COLO829 (cell line): ENCODE results near the gene BICDL2.

Experiments used
- DNase-seq: peaks from one replicate; pipeline ENCODE4 v3.0.0; 2012; ENCODE audit warnings: low spot score

Gene BICDL2

DNA sequence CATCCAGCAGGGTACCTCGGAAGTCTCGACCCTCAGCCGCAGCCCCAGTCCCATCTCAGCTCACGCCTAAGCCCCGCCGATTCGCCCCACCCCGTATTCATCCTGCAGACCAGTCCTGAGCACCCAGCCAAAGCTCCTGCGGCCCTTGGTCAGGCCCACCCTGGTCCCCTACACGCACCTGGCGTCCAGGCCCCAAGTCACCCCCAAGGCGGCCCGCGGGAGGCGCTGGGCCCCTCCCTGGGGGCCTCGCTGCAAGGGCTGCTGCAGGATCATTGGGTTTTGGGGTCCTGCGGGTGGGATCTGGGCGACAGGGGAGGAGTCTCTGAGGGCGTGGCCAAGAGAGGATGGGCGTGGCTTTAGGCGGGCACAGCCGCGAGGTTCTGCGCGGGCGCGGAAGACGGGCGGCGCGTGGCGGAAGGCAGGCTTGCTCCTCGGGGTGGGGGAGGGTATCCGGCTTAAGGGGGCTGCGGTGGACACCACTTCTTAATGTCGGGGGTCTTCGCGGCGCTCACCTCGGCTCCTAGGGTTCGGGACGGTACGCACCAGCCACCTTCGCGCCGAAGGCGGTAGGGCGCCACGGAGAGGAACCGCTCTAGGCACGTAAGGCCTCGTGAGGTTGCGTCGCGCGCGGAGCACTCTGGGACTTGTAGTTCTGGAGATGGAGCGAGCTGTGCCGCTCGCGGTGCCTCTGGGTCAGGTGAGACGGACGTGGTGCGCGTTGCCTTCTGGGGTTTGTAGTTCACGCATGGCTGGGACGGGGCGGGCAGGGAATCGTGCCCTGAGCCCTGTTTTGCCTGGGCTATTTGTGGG is 12.9 kb downstream of the BICDL2 start, which contains the start of the genes HCFC1R1 and THOC6:
Gene HCFC1R1, minus strand, starts transcription at position 274 of the 810 bp plus-strand sequence. Its CDS starts 1 bp downstream, at position 273.
Gene THOC6, plus strand, starts transcription at position 367 of the 810 bp plus-strand sequence. Its CDS starts 292 bp downstream, at position 659.
- DNase-seq: peak; percentile 90

DNA sequence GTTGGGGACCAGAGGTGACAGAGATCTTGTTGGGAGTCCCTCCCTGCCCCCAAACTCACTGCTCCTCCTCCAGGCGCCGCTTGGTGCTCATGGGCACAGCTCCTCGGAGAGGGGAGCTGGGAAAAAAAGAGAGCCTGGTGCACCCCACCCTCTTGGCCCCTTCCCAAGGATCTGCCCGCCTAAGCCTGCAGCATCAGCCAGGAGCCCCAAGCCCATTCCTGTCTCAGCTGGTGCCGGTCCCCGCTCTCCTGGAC is 13.4 kb downstream of the BICDL2 start:
- no peak for DNase-seq

DNA sequence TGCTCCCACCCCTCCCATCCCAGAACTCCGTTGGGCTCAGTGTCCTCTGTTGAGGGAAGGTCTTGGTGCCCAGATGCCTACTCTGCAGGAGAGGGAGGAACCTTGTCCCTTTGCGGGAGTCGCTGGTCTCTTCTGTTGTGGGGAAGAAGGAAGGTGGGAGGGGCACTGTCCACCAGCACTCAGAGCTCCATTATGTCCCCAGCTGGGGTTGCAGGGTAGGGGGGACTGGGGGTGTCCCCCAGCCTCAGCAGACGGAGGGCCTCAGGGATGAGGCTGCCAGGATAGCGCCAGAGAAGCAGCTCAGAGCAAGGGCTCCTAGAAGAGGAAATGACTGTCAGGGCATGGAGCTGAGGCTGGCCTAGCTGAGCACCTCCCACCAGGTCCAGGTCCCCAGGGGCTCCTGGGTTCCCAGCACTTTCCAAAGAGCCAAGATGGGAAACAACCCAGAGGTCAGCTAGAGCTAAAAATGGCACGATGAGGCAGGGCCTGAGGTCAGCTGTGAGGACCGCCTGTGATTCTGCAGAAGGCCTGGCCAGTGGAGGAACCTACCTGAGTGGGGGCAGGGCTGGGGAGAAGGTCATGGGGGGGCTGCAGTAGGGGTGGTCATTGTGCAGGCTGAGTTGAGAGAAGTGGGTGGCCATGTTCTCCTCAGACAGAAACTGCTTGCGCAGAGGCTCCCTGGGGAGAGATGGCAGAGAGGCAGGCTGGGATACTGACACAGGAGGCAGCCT is 13.9 kb downstream of the BICDL2 start:
- no peak for DNase-seq

DNA sequence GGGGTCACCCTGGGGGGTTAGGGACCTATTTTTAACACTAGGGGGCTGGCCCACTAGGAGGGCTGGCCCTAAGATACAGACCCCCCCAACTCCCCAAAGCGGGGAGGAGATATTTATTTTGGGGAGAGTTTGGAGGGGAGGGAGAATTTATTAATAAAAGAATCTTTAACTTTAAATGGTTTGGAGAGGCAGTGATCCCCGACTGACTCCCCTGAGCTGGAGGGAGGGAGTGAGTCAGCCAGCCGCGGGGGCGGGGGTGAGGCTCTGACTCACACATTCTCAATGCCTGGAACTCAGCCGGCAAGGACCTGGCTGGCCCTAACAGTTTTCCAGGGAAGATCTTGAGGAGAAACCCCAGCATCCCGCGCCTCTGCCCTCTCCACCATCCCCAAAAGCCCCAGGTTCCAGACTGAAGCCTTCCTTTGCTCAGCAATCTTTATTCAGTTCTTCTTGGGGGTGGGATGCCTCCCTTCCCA is 14.5 kb downstream of the BICDL2 start:
- DNase-seq: peak; percentile 94

DNA sequence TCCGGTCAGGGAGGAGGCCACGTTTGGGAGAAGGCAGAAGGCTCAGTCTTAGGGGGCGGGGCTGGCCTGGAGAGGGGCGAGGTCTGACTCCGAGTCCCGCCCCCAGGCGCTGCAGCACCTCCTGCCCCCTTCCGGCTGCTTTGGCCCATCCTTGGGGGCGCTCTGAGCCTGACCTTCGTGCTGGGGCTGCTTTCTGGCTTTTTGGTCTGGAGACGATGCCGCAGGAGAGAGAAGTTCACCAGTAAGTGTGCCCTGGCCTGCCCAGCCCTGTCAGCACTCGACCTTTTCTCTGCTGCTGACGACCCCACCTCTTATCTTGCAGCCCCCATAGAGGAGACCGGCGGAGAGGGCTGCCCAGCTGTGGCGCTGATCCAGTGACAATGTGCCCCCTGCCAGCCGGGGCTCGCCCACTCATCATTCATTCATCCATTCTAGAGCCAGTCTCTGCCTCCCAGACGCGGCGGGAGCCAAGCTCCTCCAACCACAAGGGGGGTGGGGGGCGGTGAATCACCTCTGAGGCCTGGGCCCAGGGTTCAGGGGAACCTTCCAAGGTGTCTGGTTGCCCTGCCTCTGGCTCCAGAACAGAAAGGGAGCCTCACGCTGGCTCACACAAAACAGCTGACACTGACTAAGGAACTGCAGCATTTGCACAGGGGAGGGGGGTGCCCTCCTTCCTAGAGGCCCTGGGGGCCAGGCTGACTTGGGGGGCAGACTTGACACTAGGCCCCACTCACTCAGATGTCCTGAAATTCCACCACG is 15.1 kb downstream of the BICDL2 start:
- DNase-seq: peak; percentile 71

DNA sequence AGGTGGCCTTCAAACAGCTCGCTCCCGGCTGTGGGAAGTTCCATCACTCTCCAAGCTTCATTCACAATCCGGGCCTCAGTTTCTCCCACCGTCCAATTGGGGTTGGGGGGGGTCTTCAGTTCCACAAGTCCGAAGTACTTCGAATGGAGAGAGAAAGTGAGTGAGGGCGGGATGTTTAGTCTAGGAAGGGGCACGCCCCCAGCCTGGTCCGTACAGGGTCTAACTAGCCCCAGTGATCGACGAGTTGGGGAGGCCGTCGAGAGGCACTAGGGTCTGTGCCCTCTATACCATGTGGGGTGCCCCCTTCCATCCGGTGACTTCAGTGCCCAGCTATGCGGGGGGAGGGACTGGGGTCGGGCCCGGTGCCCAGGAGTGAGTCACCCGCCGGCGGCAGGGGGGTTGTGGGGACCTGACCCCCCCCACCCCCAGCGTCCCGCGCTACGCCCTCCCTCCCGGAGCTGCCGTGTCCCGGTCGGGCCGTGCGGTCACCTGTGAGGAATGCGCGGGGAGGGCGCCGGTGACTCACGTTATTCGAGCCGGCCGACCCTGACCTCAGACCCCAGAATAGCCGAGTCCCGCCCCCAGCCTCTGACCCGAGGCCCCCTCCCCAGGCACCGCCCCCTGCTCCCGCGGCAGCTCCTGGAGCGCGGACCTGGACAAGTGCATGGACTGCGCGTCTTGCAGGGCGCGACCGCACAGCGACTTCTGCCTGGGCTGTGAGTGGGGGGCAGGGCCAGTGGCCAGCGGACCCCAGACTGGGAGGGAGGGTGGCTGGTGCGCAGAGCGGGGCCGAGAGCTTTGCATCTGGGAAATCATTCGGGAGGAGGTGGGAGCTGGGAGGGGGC is 15.9 kb downstream of the BICDL2 start:
- DNase-seq: no peak

DNA sequence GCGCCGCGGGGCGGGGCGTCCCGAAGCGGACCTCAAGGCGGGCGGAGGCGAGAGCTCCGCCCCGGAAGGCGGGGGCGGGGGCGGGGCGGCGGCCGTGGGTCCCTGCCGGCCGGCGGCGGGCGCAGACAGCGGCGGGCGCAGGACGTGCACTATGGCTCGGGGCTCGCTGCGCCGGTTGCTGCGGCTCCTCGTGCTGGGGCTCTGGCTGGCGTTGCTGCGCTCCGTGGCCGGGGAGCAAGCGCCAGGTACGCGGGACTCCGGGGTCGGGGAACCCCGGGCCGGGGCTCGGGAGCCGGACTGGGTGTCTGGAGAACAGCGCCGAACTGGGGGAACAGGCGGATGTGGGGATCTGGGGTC is 16.5 kb downstream of the BICDL2 start, which contains the start of gene TNFRSF12A:
Gene TNFRSF12A, plus strand, starts transcription at position 122 of the 357 bp plus-strand sequence. Its CDS starts 30 bp downstream, at position 152.
- peak; percentile 77 for DNase-seq

DNA sequence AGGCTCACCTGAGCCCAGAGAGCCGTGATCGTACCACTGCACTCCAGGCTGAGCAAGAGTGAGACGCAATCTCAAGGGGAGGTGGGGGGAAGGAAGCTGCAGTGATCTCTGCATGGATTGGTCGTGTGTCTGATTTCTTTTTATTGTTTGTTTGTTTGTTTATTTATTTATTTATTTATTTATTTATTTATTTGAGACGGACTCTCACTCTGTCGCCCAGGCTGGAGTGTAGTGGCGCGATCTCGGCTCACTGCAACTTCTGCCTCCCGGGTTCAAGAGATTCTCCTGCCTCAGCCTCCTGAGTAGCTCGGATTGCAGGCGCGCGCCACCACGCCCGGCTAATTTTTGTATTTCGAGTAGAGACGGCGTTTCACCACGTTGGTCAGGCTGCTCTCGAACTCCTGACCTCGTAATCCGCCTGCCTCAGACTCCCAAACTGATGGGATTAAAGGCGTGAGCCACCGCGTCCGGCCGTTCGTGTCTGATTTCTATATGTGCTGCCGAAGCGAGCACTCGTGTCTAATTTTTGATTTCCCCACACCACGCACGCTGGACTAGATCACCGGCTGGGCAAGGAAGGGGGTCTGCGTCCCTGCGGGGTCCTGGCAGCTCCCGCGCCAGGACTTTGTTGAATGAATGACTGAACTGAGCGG is 17.0 kb downstream of the BICDL2 start:
- no peak for DNase-seq

DNA sequence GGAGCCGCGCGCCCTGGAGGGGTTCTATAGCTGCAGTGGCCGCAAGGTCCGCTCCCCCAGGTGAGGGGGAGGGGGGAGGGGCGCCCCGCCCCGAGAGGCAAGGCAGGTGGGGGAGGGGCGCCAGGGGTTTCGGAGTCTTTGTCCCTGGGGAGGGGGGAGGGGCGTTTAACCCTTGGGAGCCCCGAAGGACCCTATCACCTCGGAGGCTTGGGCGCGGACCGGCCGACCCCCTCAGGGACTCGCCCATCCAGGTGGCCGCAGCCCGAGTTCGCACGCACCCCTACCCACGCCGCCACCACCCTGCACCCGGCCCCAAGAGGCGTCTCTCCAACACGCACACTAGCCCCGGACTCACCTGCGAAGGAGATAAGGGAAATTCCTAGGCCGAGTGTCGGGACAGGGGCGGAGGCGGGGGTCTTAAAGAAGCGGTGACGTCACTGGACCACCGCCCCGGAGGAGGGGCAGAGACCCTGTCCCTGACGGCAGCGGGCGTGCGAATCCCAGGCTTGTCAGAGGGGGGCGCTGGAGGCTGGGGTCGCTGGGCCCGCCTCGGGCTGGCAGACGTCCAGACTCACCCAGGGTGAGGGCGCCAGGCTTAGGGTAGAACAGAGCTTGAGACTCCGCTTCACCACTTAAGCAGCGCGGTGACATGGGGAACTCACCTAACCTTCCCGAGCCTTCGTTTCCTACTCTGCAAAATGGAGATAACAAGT is 18.8 kb downstream of the BICDL2 start, which contains the start of gene CLDN6:
Gene CLDN6, minus strand, starts transcription at position 390 of the 713 bp plus-strand sequence. CDS start 2,162 bp downstream, outside the sequence.
- DNase-seq: no peak

DNA sequence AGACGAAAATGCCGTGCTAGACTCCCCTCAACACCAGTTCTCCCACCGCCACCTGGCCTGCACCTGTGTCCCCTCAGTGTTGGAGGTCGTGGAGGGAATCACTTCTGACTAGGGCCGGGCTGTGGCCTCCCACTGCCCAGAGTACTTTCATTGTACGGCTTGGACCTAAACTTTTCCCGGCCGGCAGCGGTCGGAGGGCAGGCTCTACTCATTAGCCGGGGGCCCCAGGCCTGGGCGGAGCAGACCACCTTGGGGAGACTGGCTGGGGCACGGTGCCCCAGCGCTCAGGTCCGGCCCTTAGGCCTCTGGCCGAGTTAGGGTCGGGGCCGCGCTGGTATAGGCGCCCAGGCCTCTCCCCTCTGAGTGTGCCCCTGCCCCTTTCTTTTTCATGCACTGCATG is 19.4 kb downstream of the BICDL2 start:
- DNase-seq: no peak

DNA sequence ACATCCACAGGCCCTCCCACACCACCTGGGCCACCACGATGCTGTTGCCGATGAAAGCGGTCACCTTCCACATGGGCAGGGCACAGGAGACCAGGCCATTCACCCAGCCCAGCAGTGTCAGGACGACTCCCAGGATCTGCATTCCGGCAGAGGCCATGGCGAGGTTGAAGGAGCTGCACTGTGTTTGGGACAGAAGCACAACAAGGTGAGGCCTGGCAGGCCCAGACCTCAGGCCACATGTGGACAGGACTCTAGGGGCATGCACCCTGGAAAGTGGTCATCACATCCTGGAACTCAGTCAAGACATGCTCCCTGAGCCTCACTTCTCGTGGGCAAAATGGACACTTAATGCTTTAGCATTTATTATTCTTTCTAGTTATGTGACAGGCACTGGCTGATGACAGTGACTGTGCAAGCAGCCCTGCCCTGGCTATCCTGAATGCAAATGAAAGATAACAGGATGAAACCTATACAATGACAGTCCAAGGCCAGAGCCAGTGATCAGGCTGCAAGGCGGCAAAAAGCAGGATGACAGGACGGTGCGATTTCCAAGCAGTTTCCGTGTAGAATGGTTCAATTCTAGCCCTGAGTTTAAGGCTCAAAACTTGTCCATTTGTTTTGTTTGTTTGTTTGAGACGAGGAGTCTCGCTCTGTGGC is 20.8 kb downstream of the BICDL2 start:
- DNase-seq: no peak

DNA sequence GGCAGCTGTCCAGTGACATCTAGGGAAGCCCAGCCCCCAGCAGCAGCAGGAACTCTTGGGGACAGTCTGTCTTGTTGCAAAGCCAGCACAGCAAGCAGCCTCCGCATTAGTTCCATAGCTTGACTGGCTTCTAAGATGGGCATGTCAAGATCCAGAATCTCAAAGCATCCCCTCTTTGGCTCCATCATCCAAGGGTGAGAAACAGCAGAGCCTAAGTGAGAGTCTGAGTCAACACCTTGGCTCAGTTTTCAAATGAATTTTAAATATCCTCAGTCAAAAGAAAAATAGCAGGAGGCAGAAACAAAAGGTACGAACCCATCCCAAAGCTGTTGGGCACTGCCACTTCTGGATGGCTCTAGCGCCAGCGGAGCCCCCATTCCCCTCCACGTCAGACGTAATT is 21.8 kb downstream of the BICDL2 start:
- DNase-seq: no peak

DNA sequence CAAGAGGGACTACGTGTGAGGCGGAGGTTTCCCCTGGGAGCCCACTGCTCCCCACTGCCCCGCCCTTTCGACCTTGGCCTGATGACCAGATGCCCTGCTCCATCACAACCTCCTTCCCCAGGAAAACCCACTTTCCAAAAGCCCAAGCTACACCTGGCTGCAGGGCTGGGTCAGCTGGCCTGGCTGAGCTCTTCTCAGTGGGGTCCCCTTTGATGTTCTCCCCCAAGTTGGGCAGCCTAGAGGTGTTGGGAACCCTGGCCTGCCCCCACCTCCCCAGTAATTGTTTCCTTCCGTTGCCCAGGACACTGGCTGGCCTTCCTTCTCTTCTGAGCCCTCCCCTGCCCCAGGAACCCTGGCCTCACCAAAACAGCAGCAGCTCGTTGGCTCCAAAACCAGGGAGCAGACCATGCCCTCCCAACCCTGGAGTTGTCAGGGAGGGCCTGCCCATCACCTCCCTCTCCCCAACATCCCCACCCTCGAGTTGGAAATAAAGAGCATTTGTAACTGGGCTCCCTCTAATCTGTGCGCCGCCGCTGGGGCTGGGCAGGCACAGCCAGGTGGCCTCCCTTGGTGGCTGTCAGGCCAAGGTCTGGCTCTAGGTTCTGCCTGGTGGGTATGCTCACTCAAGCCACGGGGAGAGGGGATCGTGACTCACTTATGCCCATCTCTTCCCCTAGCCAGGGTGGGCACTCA is 22.6 kb downstream of the BICDL2 start:
- no peak for DNase-seq

DNA sequence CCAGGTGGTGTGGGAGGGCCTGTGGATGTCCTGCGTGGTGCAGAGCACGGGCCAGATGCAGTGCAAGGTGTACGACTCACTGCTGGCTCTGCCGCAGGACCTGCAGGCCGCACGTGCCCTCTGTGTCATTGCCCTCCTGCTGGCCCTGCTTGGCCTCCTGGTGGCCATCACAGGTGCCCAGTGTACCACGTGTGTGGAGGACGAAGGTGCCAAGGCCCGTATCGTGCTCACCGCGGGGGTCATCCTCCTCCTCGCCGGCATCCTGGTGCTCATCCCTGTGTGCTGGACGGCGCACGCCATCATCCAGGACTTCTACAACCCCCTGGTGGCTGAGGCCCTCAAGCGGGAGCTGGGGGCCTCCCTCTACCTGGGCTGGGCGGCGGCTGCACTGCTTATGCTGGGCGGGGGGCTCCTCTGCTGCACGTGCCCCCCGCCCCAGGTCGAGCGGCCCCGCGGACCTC is 23.2 kb downstream of the BICDL2 start:
- DNase-seq: no peak

DNA sequence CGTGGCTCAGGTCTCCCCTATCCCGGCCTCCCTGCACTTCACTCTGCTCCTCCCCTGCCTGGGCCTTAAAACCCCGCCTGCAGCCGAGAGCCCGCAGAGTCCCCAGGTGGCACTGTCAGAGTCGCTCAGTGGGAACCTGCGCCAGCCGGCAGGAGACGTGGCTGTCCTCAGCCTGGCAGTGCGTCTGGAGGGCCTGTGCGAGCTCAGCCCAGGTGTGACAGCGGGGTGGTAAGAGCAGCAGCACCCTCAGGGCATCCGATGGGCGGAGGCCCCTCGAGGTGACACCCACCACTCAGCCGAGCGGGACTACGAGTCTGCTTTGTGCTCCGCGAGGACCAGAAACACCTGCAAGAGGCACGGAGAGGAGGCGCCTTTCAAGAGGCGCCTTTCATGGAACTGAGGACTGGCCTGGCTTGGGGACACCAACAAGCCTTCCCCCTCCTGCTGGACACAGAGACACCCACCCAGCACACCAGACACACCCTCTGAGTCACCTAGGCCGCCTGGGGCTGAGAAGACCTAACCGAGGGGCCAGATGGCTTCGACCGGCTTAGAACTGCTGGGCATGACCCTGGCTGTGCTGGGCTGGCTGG is 23.8 kb downstream of the BICDL2 start, which contains the start of gene CLDN9:
Gene CLDN9, plus strand, starts transcription at position 96 of the 593 bp plus-strand sequence. Its CDS starts 440 bp downstream, at position 536.
- no peak for DNase-seq

DNA sequence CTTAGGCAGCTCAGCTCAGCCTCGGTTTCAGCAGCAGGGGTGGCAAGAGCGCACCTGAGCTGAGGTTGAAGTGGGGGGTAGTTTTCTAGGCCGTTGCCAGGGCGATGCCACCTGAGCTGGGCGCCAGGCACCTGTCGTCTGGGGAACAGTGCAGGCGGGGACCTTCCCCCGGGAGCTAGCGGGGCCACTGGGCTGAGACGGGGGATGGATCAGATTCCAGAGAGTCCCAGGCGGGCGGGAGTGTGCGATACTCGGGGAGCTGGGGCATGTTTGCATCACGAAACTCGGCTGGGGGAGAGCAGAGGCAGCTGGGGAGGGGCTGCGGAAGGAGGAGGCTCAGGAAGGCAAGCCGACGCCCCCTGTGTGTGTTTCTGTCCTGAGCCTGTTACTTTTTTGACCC is 24.5 kb downstream of the BICDL2 start:
- DNase-seq: no peak

DNA sequence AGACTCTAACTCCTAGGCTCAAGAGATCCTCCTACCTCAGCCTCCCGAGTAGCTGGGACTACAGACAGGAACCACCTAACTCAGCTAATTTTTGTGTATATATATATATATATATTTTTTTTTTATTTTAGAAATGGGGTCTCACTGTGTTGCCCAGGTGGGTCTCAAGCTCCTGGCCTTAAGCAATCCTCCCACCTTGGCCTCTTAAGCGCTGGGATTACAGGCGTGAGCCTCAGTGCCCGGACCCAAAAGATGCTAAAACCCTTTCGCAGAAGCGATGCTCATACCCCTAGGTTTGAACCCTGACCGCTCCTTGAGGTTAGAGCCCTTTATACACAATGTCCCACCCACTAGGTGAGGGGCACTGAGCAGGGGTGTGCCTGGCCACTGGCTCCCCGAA is 26.2 kb downstream of the BICDL2 start:
- no peak for DNase-seq
